K562 (cell line): ENCODE data around the gene MMRN2. TPM values are rescaled to one million over a fixed set of nuclear protein-coding genes. Genes with fewer than 3 reads are reported as not detected.
A peak's percentile ranks its signal among the peaks of the same experiment; 100 is the strongest.
"Not testable (repeated sequence)": the region's sequence is repeated elsewhere in the genome, so short reads cannot be mapped to it uniquely, and the experiment has no call there.

ENCODE experiments used
- ATAC-seq: fragments of 200-7000 bp; cut with Tn5 transposase; 3 replicates; pipeline ENCODE4 v1.9.1; 2020; ENCODE audit warnings: moderate library complexity
- BruUV-seq: library from RNA; stranded (reverse); fragments of 400-500 nt; replicated peaks from 2 replicates; lab custom pipeline; 2021; lab: Mats Ljungman, UMichigan
- CTCF ChIA-PET: fragments of 300-600 bp; formaldehyde crosslinking; extraction: SDS; loops from one replicate; lab custom pipeline; 2021; ENCODE audit warnings: low intra/inter-chr PET ratio; lab: Yijun Ruan, JAX
- POLR2A ChIA-PET: fragments of 300-600, 350-650 bp; sonication (Branson Sonifier 250); formaldehyde crosslinking; extraction: SDS; loops from one replicate; lab custom pipeline; 2021; ENCODE audit warnings: antibody characterized with exemption, inconsistent platforms; lab: Yijun Ruan, JAX
- DNase-seq, 4 experiments: peaks; one replicate each; pipeline versions ENCODE4 v3.0.0 to v3.0.0-alpha.2; 2011 to 2018; ENCODE audit warnings: low spot score in 3 of 4, mixed read lengths in 3 of 4; ENCODE audit errors: extremely low read depth in 1 of 4
- FAIRE-seq: peaks from 2 replicates; lab custom pipeline; 2011; peaks lifted over from hg19 to GRCh38; lab: Jason Lieb, UNC
- H2AFZ ChIP-seq: 2 replicates; pipeline ENCODE4 v1.6.0; 2011; ENCODE audit warnings: low read depth, low read length, control low read depth, inconsistent platforms
- H3K27ac ChIP-seq: fragments of 200-600 bp; 3 replicates; pipeline ENCODE4 v1.8.0; 2011; ENCODE audit warnings: low read depth, mild to moderate bottlenecking, control low read depth, inconsistent platforms, low read length, moderate library complexity, mixed read lengths; ENCODE audit errors: extremely low read depth
- H3K27me3 ChIP-seq, 2 experiments: fragments of 300-600 bp in 1 of 2; 2 replicates in 1 of 2; 3 replicates in 1 of 2; pipeline versions ENCODE4 v1.6.0 to v1.8.0; 2011; ENCODE audit warnings: inconsistent platforms in 2 of 2, low read length in 2 of 2, mild to moderate bottlenecking in 1 of 2, mixed read lengths in 1 of 2, moderate library complexity in 1 of 2; ENCODE audit not compliant: control insufficient read depth in 2 of 2, insufficient read depth in 2 of 2
- H3K36me3 ChIP-seq: fragments of 300-600 bp; 3 replicates; pipeline ENCODE4 v1.8.0; 2011; ENCODE audit warnings: mild to moderate bottlenecking, low read length, inconsistent platforms; ENCODE audit not compliant: control insufficient read depth, insufficient read depth
- H3K4me1 ChIP-seq, 2 experiments: fragments of 200-600 bp in 1 of 2; replicated peaks in 1 of 2; 2 replicates in 1 of 2; 3 replicates in 1 of 2; pipeline versions ENCODE4 v1.5.1 to v1.8.0; 2011; ENCODE audit warnings: inconsistent platforms in 2 of 2, low read length in 2 of 2, mild to moderate bottlenecking in 1 of 2, mixed read lengths in 1 of 2, moderate library complexity in 1 of 2; ENCODE audit not compliant: control insufficient read depth in 2 of 2, insufficient read depth in 2 of 2
- H3K4me2 ChIP-seq: 2 replicates; pipeline ENCODE4 v1.6.1; 2011; ENCODE audit warnings: low read length, control low read depth, inconsistent platforms, mixed read lengths; ENCODE audit not compliant: insufficient read depth
- H3K4me3 ChIP-seq: fragments of 200-600 bp; sonication (generic), shearing (Covaris generic); 2 replicates; pipeline ENCODE4 v1.5.1; 2016; ENCODE audit warnings: control low read depth, inconsistent platforms
- H3K79me2 ChIP-seq: fragments of 200-600 bp; 3 replicates; pipeline ENCODE4 v1.8.0; 2011; ENCODE audit warnings: low read length, inconsistent platforms; ENCODE audit not compliant: control insufficient read depth, insufficient read depth
- H3K9ac ChIP-seq, 2 experiments: 2 replicates each; pipeline versions ENCODE4 v1.6.0 to v1.6.1; 2011; ENCODE audit warnings: low read depth in 2 of 2, low read length in 2 of 2, control low read depth in 1 of 2, inconsistent platforms in 1 of 2, mild to moderate bottlenecking in 1 of 2, mixed read lengths in 1 of 2; ENCODE audit not compliant: insufficient read depth in 1 of 2
- H3K9me1 ChIP-seq: one replicate; pipeline ENCODE4 v1.6.0; 2011; ENCODE audit warnings: inconsistent platforms, mild to moderate bottlenecking, low read length, moderate library complexity; ENCODE audit not compliant: control insufficient read depth, insufficient read depth
- H3K9me3 ChIP-seq: replicated peaks from 2 replicates; pipeline ENCODE4 v1.5.1; 2011; ENCODE audit warnings: low read depth, low read length, inconsistent platforms; ENCODE audit not compliant: control insufficient read depth, insufficient read depth
- H4K20me1 ChIP-seq: replicated peaks from 2 replicates; pipeline ENCODE4 v1.6.1; 2011; ENCODE audit warnings: low read length, inconsistent platforms, mixed read lengths; ENCODE audit not compliant: control insufficient read depth, insufficient read depth
- ZNF436 ChIP-seq: fragments of 250-450, 450-650 bp; sonication (Bioruptor Pico); formaldehyde crosslinking; IDR thresholded peaks from 2 replicates; pipeline ENCODE4 v1.7.0; 2020; ENCODE audit warnings: mild to moderate bottlenecking
- ZNF584 ChIP-seq: fragments of 200-800 bp; sonication (Bioruptor generic); IDR thresholded peaks from 2 replicates; pipeline ENCODE4 v1.6.1; 2016; ENCODE audit warnings: low read depth, mild to moderate bottlenecking, missing genetic modification characterization, missing compliant biosample characterization
- WGBS: fragments of 100-300 bp; shearing (Covaris generic); methylation state at CpG from one replicate; pipeline ENCODE4 v1.1.6; 2016; ENCODE audit warnings: low coverage, mixed read lengths; ENCODE audit not compliant: insufficient coverage; ENCODE audit errors: missing lambda C conversion rate; 5-methylcytosine and 5-hydroxymethylcytosine counted together
- in situ Hi-C: fragments of 300-500 bp; cut with MboI; formaldehyde crosslinking; loops from 4 replicates; pipeline ENCODE4 v1.15.0; 2018; ENCODE audit warnings: inconsistent platforms, mixed read lengths
- intact Hi-C: fragments of 100-400 bp; cut with micrococcal nuclease; formaldehyde crosslinking; loops from 2 replicates; pipeline ENCODE4 v1.14.2; 2022
- polyA plus RNA-seq, 8 experiments: library from polyadenylated mRNA; depleted of rRNA in 4 of 8; stranded (reverse) in 5 of 8; unstranded in 3 of 8; fragments of >200 nt; fragmentation: Nextera tagmentation in 2 of 8; fragmentation: Illumina TruSeq in 1 of 8; extraction: Ambion mirVana in 2 of 8; extraction: Trizol in 1 of 8; gene quantifications; 2 replicates each; pipeline versions ENCODE4 v1.2.1 to v1.2.3, GENCODE V29; 2011 to 2014; ENCODE audit warnings: inconsistent platforms in 1 of 8, missing spikeins in 1 of 8
- total RNA-seq, 7 experiments: library from RNA; depleted of rRNA in 6 of 7; stranded (reverse); fragments of >200 nt in 6 of 7; fragmentation: Illumina TruSeq in 2 of 7; extraction: Trizol in 2 of 7; gene quantifications; 2 replicates each; pipeline versions ENCODE4 v1.2.1 to v1.2.3, GENCODE V29; 2011 to 2021; ENCODE audit warnings: low replicate concordance in 1 of 7
- TF ChIP-seq, protein P1 (sequence below): fragments of 450-650 bp; IDR thresholded peaks from 2 replicates; pipeline ENCODE4 v1.6.1; 2018; ENCODE audit not compliant: partially characterized antibody
- TF ChIP-seq, protein P2 (sequence below), 3 experiments: fragments of 200-800 bp in 1 of 3; fragments of 250-450 bp in 1 of 3; fragments of 450-650 bp in 1 of 3; sonication (Bioruptor Pico) in 1 of 3; sonication (Bioruptor generic) in 1 of 3; formaldehyde crosslinking in 1 of 3; IDR thresholded peaks; 2 replicates each; pipeline versions ENCODE4 v1.6.1 to v1.8.0; 2016 to 2022; ENCODE audit warnings: mild to moderate bottlenecking in 2 of 3, missing genetic modification characterization in 2 of 3, missing compliant biosample characterization in 1 of 3, moderate library complexity in 1 of 3

The MMRN2 gene
- total and polyA plus RNA-seq, 9 of the 15 experiments (the other 6 are each of a cell fraction or from before 2014, with no cell fraction given) = 0.07 to 2.0 (median 1.2) TPM

DNA sequence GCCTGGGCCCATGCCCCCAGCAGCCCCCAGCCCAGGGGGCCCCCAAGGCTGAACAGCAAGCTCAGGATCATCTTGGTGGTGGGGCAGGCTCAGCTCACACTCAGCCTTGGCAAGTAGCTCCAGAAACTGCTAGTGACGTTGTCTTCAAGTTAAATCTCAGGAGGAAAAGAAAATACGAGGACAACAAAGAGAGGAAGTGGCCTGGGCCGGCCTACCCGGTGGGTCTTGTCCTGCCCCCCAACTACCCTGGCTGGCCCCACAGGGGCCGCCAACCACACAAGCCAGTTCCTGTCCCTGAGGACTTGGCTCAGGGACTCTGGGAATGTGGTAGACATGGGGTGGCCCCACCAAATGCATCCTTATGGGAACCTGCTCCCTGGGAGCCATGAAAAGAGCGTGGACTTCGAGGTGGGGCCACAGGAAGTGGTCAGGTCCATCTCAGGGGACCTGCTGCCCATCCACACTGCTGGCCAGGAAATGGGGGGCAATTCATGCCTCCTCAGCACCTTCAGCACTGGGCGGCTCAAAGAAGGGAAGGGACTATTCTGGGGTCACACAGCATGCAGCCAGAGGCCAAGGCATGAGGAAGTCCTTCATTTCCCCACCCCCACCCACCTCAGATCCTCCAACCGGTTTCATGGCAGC, at the start of gene MMRN2 (continued):
- TF ChIP-seq, protein P1, sequence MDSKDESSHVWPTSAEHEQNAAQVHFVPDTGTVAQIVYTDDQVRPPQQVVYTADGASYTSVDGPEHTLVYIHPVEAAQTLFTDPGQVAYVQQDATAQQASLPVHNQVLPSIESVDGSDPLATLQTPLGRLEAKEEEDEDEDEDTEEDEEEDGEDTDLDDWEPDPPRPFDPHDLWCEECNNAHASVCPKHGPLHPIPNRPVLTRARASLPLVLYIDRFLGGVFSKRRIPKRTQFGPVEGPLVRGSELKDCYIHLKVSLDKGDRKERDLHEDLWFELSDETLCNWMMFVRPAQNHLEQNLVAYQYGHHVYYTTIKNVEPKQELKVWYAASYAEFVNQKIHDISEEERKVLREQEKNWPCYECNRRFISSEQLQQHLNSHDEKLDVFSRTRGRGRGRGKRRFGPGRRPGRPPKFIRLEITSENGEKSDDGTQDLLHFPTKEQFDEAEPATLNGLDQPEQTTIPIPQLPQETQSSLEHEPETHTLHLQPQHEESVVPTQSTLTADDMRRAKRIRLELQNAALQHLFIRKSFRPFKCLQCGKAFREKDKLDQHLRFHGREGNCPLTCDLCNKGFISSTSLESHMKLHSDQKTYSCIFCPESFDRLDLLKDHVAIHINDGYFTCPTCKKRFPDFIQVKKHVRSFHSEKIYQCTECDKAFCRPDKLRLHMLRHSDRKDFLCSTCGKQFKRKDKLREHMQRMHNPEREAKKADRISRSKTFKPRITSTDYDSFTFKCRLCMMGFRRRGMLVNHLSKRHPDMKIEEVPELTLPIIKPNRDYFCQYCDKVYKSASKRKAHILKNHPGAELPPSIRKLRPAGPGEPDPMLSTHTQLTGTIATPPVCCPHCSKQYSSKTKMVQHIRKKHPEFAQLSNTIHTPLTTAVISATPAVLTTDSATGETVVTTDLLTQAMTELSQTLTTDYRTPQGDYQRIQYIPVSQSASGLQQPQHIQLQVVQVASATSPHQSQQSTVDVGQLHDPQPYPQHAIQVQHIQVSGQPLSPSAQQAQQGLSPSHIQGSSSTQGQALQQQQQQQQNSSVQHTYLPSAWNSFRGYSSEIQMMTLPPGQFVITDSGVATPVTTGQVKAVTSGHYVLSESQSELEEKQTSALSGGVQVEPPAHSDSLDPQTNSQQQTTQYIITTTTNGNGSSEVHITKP = peak; percentile 11
- TF ChIP-seq, protein P2, sequence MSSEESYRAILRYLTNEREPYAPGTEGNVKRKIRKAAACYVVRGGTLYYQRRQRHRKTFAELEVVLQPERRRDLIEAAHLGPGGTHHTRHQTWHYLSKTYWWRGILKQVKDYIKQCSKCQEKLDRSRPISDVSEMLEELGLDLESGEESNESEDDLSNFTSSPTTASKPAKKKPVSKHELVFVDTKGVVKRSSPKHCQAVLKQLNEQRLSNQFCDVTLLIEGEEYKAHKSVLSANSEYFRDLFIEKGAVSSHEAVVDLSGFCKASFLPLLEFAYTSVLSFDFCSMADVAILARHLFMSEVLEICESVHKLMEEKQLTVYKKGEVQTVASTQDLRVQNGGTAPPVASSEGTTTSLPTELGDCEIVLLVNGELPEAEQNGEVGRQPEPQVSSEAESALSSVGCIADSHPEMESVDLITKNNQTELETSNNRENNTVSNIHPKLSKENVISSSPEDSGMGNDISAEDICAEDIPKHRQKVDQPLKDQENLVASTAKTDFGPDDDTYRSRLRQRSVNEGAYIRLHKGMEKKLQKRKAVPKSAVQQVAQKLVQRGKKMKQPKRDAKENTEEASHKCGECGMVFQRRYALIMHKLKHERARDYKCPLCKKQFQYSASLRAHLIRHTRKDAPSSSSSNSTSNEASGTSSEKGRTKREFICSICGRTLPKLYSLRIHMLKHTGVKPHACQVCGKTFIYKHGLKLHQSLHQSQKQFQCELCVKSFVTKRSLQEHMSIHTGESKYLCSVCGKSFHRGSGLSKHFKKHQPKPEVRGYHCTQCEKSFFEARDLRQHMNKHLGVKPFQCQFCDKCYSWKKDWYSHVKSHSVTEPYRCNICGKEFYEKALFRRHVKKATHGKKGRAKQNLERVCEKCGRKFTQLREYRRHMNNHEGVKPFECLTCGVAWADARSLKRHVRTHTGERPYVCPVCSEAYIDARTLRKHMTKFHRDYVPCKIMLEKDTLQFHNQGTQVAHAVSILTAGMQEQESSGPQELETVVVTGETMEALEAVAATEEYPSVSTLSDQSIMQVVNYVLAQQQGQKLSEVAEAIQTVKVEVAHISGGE (CRISPR knock-in tag; IDR thresholded peaks at IDR 0.05) = no peak
- TF ChIP-seq ZNF436 (no peak), ZNF584 (CRISPR knock-in tag) (no peak)

DNA sequence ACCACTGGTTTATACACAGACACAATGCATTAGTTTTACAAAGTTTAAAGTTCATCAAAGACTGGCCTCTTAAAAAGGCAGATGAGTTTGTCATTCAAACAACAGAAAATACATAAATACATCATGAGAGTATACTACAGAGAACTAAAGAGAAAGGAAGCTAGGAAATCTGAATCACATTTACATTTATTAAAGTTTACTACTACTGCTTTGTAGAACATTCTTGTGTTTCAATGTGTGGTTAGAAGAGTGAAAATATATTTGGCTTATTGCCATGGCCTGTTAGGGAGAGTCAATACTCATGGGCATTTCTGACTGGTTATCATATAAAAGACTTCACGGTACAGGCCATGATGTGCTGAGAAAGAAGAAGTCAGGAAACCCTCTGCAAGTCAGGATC, 49.7 kb upstream of the MMRN2 start:
- H3K4me1 ChIP-seq, in situ Hi-C loops, DNase-seq, H3K9me3 ChIP-seq, POLR2A ChIA-PET, H3K27me3 ChIP-seq, FAIRE-seq, H3K36me3 ChIP-seq, ATAC-seq, H2AFZ ChIP-seq, intact Hi-C loops, H3K27ac ChIP-seq, H3K9me1 ChIP-seq, BruUV-seq, H3K4me3 ChIP-seq, H3K79me2 ChIP-seq, H4K20me1 ChIP-seq, CTCF ChIA-PET, H3K4me2 ChIP-seq, H3K9ac ChIP-seq: not testable (repeated sequence)
- WGBS = no CpG with 5 or more reads among the region's 1 CpG
